DND-41 (cell line): ENCODE measurements around the gene CFAP92.

Experiments used
- ATAC-seq: fragments of 200-7000 bp; cut with Tn5 transposase; 3 replicates; pipeline ENCODE4 v1.9.1; 2021; ENCODE audit warnings: low read depth; ENCODE audit not compliant: insufficient read depth
- DNase-seq: peaks from one replicate; pipeline ENCODE4 v3.0.0-alpha.2; 2020
- H2AFZ ChIP-seq: 2 replicates; pipeline ENCODE4 v1.6.0; 2012; ENCODE audit warnings: low read depth, low read length
- H3K27ac ChIP-seq: 2 replicates; pipeline ENCODE4 v1.5.1; 2012; ENCODE audit warnings: low read length, inconsistent platforms
- H3K27me3 ChIP-seq: fragments of 200-600 bp; sonication (generic); 2 replicates; pipeline ENCODE4 v1.6.0; 2012; ENCODE audit warnings: low read length, mild to moderate bottlenecking, inconsistent platforms; ENCODE audit not compliant: insufficient read depth, poor library complexity
- H3K36me3 ChIP-seq: 2 replicates; pipeline ENCODE4 v1.5.1; 2012; ENCODE audit warnings: low read length, inconsistent platforms; ENCODE audit not compliant: insufficient read depth
- H3K4me1 ChIP-seq: 2 replicates; pipeline ENCODE4 v1.5.1; 2012; ENCODE audit warnings: mild to moderate bottlenecking, low read length; ENCODE audit not compliant: insufficient read depth
- H3K4me2 ChIP-seq: 2 replicates; pipeline ENCODE4 v1.6.0; 2012; ENCODE audit warnings: mild to moderate bottlenecking, moderate library complexity, low read length, inconsistent platforms; ENCODE audit not compliant: insufficient read depth
- H3K4me3 ChIP-seq, 2 experiments: fragments of 200-600 bp in 1 of 2; shearing (Covaris generic) in 1 of 2; 2 replicates each; pipeline ENCODE4 v1.5.1; 2012 to 2016; ENCODE audit warnings: inconsistent platforms in 2 of 2, low read length in 2 of 2, mild to moderate bottlenecking in 2 of 2, low read depth in 1 of 2, moderate library complexity in 1 of 2
- H3K79me2 ChIP-seq: 2 replicates; pipeline ENCODE4 v1.6.0; 2012; ENCODE audit warnings: low read length, inconsistent platforms; ENCODE audit not compliant: insufficient read depth
- H3K9ac ChIP-seq: 2 replicates; pipeline ENCODE4 v1.6.0; 2012; ENCODE audit warnings: low read depth, mild to moderate bottlenecking, inconsistent platforms, low read length, moderate library complexity
- H3K9me3 ChIP-seq: 2 replicates; pipeline ENCODE4 v1.5.1; 2012; ENCODE audit warnings: low read length, moderate library complexity, mild to moderate bottlenecking, inconsistent platforms; ENCODE audit not compliant: insufficient read depth, severe bottlenecking
- H4K20me1 ChIP-seq: 2 replicates; pipeline ENCODE4 v1.6.0; 2012; ENCODE audit warnings: low read length; ENCODE audit not compliant: insufficient read depth
- CTCF ChIP-seq: IDR thresholded peaks from 2 replicates; pipeline ENCODE4 v1.5.1; 2012; ENCODE audit warnings: borderline replicate concordance, low read length, moderate library complexity, mild to moderate bottlenecking; ENCODE audit not compliant: poor library complexity, severe bottlenecking; ENCODE audit errors: extremely low read depth
- EZH2 ChIP-seq: IDR thresholded peaks from 3 replicates; pipeline ENCODE4 v1.6.1; 2012; ENCODE audit warnings: borderline replicate concordance, low read depth, mild to moderate bottlenecking, moderate library complexity, low read length, inconsistent platforms; ENCODE audit not compliant: severe bottlenecking

The CFAP92 gene

GRCh38 chr3:128895843-128896697 is 97.8 kb downstream of the CFAP92 start:
- H2AFZ ChIP-seq = no peak overlapping the region
- peaks cover 84% of the 10 kb centered on the region for H3K36me3 ChIP-seq
- no peaks in the 10 kb centered on the region for H4K20me1 ChIP-seq
- H3K4me3 ChIP-seq = no peak overlapping the region
- H3K79me2 ChIP-seq = 0 out of 2 replicates have a peak, but pooled peaks cover 1% of the 10 kb centered on the region
- DNase-seq (peak; percentile 16), ATAC-seq (peak; percentile 47; the same call in 2 of the 3 replicates)
- no peak for TF ChIP-seq EZH2
- TF ChIP-seq CTCF = no peak
- no peaks in the 10 kb centered on the region for H3K4me1 ChIP-seq
- H3K9me3 ChIP-seq = no peaks in the 10 kb centered on the region
- peak overlapping the region; percentile 30; the same call in 1 of the 2 replicates for H3K27ac ChIP-seq
- H3K27me3 ChIP-seq = no peaks in the 10 kb centered on the region
- no peak overlapping the region for H3K4me2 ChIP-seq
- no peak overlapping the region for H3K9ac ChIP-seq

- peaks cover 58% of the 10 kb centered on the region for H3K36me3 ChIP-seq
Observed at GRCh38 chr3:128889139-128889894, 104.6 kb downstream of the CFAP92 start.

GRCh38 chr3:128884992-128885391 is 108.9 kb downstream of the CFAP92 start:
- Histone ChIP-seq H3K79me2 (peaks cover 67% of the 10 kb centered on the region), H3K27ac (no peak overlapping the region), H2AFZ (no peak overlapping the region), H3K9me3 (no peaks in the 10 kb centered on the region), H3K36me3 (peaks cover 67% of the 10 kb centered on the region), H3K9ac (no peak overlapping the region), H3K4me3 (no peak overlapping the region), H3K4me2 (no peak overlapping the region), H3K27me3 (no peaks in the 10 kb centered on the region), H3K4me1 (peaks cover 34% of the 10 kb centered on the region), H4K20me1 (peaks cover 16% of the 10 kb centered on the region; the same call in 1 of the 2 replicates)
- DNase-seq (no peak), ATAC-seq (no peak)
- TF ChIP-seq CTCF (no peak), EZH2 (no peak)

More at GRCh38 chr3:128889139-128889894, 104.6 kb downstream of the CFAP92 start:
- H3K4me3 ChIP-seq = no peak overlapping the region
- no peak overlapping the region for H3K9ac ChIP-seq
- H3K27me3 ChIP-seq = no peaks in the 10 kb centered on the region
- DNase-seq (no peak), ATAC-seq (no peak)
- H3K4me2 ChIP-seq = no peak overlapping the region
- TF ChIP-seq CTCF = no peak
- no peak for TF ChIP-seq EZH2
- H2AFZ ChIP-seq = no peak overlapping the region
- H4K20me1 ChIP-seq = peaks cover 3% of the 10 kb centered on the region; the same call in 1 of the 2 replicates
- H3K9me3 ChIP-seq = no peaks in the 10 kb centered on the region
- H3K79me2 ChIP-seq = peaks cover 31% of the 10 kb centered on the region
- H3K4me1 ChIP-seq = peaks cover under 1% of the 10 kb centered on the region; the same call in 1 of the 2 replicates
- no peak overlapping the region for H3K27ac ChIP-seq
